ENCODE measurements around the gene ZNF124.
"Not testable (repeated sequence)": the region's sequence is repeated elsewhere in the genome, so short reads cannot be mapped to it uniquely, and the experiment has no call there.

Gene ZNF124

DNA sequence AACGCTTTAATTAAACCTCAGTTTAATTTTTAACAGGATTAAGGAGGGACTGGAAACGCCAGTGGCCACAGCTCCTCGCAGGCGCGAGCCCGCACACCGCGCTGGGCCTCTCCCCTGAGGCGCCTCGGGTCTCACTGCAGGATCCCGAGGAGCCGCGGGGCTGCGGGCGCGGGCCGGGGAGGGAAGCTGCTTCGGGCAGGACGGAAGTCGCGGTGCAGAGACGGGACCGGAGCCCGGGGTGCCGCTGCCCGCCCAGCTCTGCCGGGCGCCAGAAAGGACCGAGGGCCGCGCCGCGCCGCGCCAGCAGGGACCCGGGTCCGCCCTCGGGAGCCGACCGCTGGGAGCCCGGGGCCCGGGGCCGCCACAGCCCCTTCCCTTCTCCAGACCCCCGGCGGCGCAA, 377 bp downstream of the ZNF124 start:
- not testable (repeated sequence) for DNase-seq

DNA sequence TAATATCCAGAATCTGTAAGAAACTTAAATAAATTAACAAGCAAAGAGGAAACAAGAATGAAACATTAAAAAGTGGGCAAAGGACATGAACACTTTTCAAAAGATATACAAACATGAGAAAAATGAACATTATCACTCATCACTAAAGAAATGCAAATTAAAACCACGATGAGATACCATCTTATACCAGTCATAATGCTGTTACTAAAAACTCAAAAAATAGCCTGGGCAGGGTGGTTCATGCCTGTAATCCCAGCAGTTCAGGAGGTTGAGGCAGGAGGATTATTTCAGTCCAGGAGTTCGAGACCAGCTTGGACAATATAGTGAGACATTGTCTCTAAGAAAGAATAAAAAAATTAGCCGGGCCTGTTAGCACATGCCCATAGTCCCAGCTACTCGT, 6.1 kb downstream of the ZNF124 start:
- DNase-seq = no peak

GRCh38 chr1:247164694-247165093, 7.1 kb downstream of the ZNF124 start:
- DNase-seq = no peak

DNA sequence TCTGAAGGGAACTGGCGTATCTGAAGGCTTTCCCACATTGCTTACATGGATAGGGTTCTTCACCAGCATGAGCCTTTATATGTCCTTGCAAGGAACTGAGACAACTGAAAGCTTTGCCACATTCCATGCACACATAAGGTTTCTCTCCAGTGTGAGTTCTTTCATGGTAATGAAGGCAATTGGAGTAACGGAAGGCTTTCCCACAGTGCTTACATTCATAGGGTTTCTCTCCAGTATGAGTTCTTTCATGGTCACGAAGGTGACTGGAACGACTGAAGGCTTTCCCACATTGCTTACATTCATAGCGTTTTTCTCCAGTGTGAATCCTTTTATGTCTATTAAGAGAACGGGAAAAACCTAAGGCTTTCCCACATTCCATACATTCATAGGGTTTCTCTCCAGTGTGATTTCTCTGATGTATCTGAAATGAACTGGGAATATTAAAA, 15.0 kb downstream of the ZNF124 start:
- no peak for DNase-seq

DNA sequence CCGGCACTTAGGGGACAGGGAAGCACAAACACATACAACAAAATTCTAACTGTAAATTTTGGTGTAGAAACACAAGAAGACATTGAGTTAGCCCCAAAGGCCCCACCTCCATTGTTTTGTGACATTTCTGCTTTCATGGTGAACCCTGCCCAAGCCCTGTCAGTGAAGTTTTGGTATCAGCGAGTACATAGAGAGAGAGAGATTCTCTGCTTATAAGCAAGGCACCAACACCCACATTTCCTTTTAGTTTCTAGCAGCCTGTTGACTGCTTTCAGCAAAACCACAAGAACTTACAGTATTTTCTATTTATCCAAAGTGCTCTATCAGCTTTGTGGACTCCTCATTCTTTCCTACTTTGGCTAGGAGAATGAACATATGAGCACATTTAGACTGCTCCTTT, 24.0 kb downstream of the ZNF124 start:
- no peak for DNase-seq

DNA sequence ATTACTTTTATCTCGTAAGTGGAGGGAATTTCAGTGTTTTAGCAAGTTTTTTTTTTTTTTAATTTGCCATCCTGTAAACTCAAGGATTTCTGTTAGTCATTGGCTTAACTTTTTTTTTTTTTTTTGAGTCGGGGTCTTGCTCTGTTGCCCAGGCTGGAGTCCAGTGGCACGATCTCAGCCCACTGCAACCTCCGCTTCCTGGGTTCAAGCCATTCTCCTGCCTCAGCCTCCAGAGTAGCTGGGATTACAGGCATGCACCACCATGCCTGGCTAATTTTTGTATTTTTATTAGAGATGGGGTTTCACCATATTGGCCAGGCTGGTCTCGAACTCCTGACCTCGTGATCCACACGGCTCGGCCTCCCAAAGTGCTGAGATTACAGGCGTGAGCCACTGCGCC, 24.7 kb downstream of the ZNF124 start:
- not testable (repeated sequence) for DNase-seq

- peak; percentile 33 for DNase-seq
Observed at GRCh38 chr1:247146671-247147070, 25.1 kb downstream of the ZNF124 start.

GRCh38 chr1:247145279-247145678, 26.5 kb downstream of the ZNF124 start:
- DNase-seq = no peak

DNA sequence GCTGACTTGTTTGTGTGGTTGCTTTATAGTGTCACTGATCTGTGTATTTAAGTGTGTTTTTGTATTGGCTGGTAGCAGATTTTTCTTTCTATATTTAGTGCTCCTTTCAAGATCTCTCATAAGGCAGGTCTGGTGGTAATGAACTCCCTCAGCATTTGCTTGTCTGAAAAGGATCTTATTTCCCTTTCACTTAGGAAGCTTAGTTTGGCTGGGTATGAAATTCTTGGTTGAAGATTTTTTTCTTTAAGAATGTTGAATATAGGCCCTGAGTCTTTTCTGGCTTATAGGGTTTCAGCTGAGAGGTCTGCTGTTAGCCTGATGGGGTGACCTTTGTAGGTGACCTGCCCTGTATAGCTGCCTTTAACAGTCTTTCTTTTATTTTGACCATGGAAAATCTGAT, 32.3 kb downstream of the ZNF124 start:
- DNase-seq = not testable (repeated sequence)

DNA sequence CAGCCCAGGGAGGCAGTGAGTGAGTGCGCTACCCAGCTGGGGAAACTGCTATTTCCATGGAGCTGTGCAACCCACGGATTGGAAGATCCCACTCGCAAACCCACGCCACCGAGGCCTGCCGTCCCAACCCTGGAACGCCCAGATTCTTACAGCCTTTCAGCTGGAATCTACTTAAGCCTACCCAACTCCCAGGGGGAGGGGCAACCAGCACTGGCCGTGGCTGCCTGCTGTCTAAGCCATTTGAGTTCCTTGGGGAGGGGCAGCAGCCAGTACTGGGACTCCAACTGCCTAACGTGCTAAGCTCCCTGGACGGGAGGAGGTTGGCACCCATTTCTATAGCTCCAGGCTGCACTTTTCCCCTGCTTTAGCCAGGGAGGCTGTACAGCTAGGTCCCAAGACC, 40.6 kb downstream of the ZNF124 start:
- DNase-seq = peak; percentile 35

DNA sequence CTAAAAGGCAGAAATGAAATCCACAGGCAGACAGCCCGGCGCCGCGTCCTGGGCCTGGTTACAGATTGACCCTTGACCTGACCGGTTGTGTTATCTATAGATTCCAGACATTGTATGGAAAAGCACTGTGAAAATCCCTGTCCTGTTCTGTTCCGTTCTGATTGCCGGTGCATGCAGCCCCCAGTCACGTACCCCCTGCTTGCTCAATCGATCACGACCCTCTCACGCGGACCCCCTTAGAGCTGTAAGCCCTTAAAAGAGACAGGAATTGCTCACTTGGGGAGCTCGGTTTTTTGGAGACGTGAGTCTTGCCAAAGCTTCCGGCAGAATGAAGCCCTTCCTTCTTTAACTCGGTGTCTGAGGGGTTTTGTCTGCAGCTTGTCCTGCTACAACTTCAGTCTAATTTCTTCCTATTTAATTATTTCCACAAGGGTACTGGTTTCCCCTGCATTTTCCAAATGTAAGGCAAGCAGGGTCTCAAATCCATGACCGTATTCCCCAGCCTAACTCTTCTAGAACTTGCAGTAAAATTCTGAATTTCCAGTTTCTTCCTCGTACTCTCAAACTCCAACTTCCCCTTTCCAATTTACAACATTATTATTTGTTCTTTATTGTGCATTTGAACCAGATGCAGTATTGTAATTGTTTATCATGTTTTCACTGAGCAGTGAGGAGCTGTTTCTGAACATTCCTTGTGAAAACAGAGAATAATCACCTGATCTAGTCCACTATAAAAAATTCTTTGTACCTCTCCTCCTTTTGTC, 44.1 kb downstream of the ZNF124 start:
- DNase-seq = not testable (repeated sequence)

GRCh38 chr1:247126601-247127000, 45.2 kb downstream of the ZNF124 start:
- not testable (repeated sequence) for DNase-seq

DNA sequence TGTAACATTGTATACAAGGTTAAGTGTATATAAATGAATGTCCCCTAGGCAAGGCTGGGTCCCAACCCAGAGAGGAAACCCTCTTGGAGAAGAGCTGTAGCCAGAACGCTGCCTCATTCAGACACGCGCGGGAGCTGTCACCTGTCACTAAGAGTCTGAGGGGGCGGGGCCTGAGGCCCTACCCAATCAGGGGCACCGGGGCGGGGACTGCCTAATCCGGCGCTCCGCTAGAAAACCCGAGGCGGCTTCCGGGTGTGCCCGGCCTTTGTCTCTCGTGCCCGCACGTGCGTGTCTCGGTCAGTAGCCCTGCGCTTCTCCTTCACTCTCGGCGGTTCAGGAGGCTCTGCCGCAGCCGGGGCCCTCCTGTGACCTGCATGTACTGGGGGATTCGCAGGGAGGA, 45.7 kb downstream of the ZNF124 start:
- not testable (repeated sequence) for DNase-seq

- DNase-seq = no peak
Observed at GRCh38 chr1:247121382-247121781, 50.4 kb downstream of the ZNF124 start.

GRCh38 chr1:247120408-247120668, 51.5 kb downstream of the ZNF124 start:
- not testable (repeated sequence) for DNase-seq

- no peak for DNase-seq
Observed at GRCh38 chr1:247119600-247120407, 52.0 kb downstream of the ZNF124 start.

DNA sequence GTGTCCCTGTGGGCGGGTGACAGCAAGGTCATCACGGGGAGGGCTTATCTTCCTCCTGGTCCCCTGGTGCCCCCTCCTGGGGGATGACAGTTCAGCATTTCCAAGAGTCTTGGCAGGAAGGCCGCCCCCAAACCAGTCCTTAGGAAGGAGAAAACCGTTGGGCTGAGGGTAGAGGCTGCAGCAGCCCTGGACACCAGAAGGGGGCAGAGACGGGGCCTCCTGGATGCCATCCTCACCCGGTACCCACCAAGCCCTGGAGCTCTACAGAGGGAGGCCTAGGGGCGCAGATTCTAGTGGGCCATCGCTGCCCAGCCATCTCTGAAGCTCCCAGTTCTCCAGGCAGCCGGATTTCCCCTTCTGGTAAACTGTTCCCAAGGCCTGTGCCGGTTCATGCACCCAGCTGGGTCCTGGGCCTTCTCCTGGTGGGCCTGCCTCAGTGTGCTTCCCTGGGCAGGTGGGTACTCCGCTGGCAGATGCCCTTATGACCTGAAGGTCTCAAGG, 52.8 kb downstream of the ZNF124 start:
- DNase-seq = peak; percentile 81

DNA sequence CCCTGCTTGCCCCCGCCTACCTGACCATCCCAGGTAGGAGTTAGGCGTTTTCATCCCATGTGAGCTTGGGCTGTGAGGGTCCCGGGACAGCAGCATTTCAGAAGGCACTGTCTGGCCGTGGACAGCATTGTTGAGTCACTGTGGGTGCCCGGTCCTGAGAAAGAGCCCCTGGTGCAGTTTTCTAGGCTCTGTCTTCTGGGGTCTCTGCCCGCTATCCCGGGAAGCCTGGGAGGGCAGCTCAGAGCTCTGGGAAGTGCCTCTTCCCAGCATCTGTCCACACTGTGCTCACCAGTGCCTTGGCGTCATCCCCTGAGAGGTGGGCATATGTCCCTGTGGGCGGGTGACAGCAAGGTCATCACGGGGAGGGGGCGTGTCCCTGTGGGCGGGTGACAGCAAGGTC, 56.3 kb downstream of the ZNF124 start:
- peak; percentile 36 for DNase-seq

DNA sequence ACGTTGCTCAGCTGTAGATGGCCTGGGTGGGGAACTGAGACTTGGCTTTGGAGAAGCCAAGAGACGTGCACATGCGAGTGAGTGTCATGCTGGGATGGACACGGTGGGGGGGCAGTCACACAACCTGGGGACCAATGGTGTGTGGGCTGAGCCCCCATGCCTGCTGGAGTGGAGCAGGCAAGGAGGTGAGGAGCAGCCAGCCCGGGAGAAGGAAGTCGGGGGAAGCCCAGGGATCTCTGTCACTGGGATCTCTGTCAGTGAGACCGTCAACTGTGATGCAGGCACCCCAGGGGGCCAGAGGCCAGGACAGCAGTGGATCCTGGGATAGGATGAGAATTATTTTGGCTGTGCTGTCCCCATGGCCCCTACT, 56.7 kb downstream of the ZNF124 start:
- DNase-seq = no peak

GRCh38 chr1:247114351-247115140, 57.3 kb downstream of the ZNF124 start:
- DNase-seq = no peak

- DNase-seq = no peak
Observed at GRCh38 chr1:247113733-247114271, 58.0 kb downstream of the ZNF124 start.

- DNase-seq = no peak
Observed at GRCh38 chr1:247113094-247113497, 58.7 kb downstream of the ZNF124 start.

- no peak for DNase-seq
Observed at GRCh38 chr1:247112479-247112781, 59.4 kb downstream of the ZNF124 start.

Measured in NCI-H82 (cell line).